H1 (cell line): Measurements from ENCODE around the gene DLK1. TPM values are rescaled to one million over a fixed set of nuclear protein-coding genes. Genes with fewer than 3 reads are reported as not detected.

ENCODE experiments used
- CBX8 ChIP-seq: fragments of 300-800, 300-1000 bp; sonication (generic); IDR thresholded peaks from 2 replicates; pipeline ENCODE4 v1.7.1; 2016; ENCODE audit warnings: low read depth, low read length, borderline replicate concordance
- CEBPB ChIP-seq: IDR thresholded peaks from 2 replicates; pipeline ENCODE4 v1.6.1; 2012; ENCODE audit warnings: low read depth, low read length
- RFX5 ChIP-seq: IDR thresholded peaks from 2 replicates; pipeline ENCODE4 v1.6.1; 2011; ENCODE audit warnings: low read depth, low read length, improper control_type of control experiment, borderline replicate concordance
- polyA plus RNA-seq, 7 experiments: library from polyadenylated mRNA; depleted of rRNA in 3 of 7; stranded (reverse) in 5 of 7; unstranded in 2 of 7; fragments of >200 nt in 5 of 7; fragments of 200-250 nt in 2 of 7; gene quantifications; 1 replicate in 5 of 7; 2 replicates in 1 of 7; 4 replicates in 1 of 7; pipeline versions ENCODE4 v1.2.1 to v1.2.3, GENCODE V29; 2011 to 2013; ENCODE audit warnings: missing spikeins in 2 of 7, mixed read lengths in 2 of 7
- total RNA-seq: library from RNA; stranded (reverse); fragmentation: NEBNext Ultra II Directional; extraction: Animal tissue kit (Norgen Biotek cat#: 25700); gene quantifications from 2 replicates; pipeline ENCODE4 v1.2.1, GENCODE V29; 2021

Gene DLK1
- total and polyA plus RNA-seq, 2 of the 8 experiments (the other 6 are each of a cell fraction or from before 2014, with no cell fraction given) = 1.3 to 2.4 TPM

DNA sequence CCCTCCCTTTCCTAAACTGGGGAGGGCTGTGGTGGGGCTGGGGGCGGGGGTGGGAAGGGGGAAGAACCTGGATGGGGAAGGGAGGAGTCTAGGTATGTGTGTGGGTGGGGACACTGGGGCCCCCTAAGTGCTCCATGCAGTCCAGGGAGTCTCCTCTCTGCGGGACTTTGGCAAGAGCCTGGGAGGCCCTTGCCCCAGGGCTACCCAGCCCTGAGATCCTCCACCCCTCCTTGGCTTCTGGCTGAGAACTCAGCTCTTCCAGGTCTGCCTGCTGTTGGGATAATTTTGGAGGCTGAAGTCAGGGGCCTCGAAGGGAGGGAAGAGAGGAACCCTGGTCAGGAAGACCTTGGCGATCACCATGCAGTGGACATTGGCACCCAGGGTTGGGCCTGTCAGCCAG lies 2.2 kb upstream of the DLK1 start (continued):
- no peak for TF ChIP-seq CBX8
- no peak for TF ChIP-seq RFX5
- no peak for TF ChIP-seq CEBPB
